ENCODE results near the gene GLO1.

GLO1 gene

DNA sequence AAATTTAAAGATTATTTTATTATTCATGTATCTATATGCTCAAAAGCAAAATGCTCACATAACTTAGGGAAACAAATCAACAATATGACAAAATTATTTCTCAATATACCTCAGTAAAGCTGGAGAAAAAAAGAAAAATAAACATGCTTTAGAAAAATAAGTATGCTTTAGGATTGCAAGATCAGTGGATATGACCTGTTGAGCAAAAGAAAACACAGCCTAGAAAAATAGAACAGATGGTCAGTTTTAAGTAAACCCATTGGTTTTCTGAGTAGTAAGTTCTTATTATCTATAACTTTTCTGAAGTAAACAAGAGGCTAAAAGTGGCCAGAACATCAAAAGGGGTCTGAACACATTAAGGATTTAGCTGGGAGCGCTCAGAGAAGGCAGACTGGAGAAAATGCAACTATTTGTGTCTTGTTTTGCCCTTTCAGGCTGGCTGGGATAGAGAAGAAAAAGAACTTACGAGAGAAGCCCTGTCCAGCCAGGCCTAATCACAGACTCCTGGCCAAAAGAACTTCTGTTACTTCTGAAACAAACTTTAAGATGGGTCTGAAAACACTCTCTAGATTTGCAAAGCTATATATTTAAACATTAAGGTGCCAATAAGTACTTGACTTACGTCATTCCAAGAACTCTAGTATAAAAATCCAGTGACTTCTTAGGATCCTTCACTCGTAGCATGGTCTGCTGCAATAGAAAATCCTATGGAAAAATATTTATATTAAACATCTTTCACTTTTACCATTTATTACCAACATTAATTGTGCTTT lies 16.5 kb downstream of the GLO1 start:
- no peak for DNase-seq (ENCODE audit: low read depth)
- in situ Hi-C loops (cut with HindIII; ENCODE audit: low sequenced_read_pairs), result no loop called here
- no peak overlapping the region for H3K4me3 ChIP-seq (ENCODE audit: low read depth, low read length)
- TF ChIP-seq, protein P1, sequence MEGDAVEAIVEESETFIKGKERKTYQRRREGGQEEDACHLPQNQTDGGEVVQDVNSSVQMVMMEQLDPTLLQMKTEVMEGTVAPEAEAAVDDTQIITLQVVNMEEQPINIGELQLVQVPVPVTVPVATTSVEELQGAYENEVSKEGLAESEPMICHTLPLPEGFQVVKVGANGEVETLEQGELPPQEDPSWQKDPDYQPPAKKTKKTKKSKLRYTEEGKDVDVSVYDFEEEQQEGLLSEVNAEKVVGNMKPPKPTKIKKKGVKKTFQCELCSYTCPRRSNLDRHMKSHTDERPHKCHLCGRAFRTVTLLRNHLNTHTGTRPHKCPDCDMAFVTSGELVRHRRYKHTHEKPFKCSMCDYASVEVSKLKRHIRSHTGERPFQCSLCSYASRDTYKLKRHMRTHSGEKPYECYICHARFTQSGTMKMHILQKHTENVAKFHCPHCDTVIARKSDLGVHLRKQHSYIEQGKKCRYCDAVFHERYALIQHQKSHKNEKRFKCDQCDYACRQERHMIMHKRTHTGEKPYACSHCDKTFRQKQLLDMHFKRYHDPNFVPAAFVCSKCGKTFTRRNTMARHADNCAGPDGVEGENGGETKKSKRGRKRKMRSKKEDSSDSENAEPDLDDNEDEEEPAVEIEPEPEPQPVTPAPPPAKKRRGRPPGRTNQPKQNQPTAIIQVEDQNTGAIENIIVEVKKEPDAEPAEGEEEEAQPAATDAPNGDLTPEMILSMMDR (IDR thresholded peaks at IDR 0.05; ENCODE audit: low read depth, low read length, missing control alignments), result no peak

DNA sequence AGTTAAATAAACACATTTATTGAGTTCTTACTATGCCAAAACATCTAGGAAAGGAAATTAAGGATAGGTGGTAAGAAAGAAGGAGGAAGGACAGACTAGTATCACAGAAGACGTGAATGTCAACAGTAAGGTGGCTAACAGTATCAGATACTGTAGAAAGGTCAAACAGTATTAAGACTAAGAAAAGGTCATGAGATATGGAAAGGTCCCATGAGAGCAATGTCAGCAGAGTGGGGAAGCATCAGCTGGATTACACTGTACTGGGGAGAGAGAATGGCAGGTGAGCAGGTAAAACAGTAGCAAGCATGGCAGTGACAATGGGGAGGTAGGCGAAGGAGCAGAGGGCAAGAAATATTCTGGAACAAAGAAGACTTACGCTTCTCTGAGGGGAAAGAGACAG lies 18.0 kb downstream of the GLO1 start:
- no peak for DNase-seq (ENCODE audit: low read depth)
- in situ Hi-C loops (cut with HindIII; ENCODE audit: low sequenced_read_pairs), result no loop called here

DNA sequence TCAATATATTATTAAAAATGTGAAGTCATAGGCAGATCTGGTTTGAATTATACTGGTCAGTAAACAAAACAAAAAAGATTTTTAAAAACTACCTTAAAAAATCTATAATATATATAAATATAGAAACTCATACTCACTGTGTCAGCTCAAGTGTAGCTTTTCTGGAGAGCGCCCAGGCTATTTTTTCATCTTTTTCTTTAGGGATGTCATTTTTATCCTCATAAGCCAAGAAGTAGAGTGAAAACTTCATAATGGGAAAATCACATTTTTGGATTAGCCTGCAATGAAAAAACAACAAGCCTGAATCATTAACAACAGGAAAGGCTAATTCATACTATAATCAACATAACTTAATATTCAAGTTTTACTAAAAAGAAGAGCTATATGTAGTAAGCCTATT lies 18.7 kb downstream of the GLO1 start:
- in situ Hi-C loops (cut with HindIII; ENCODE audit: low sequenced_read_pairs), result no loop called here
- H3K4me3 ChIP-seq (ENCODE audit: low read depth, low read length), result no peak overlapping the region
- TF ChIP-seq, protein P1 (IDR thresholded peaks at IDR 0.05; ENCODE audit: low read depth, low read length, missing control alignments), result no peak
- DNase-seq (ENCODE audit: low read depth), result no peak

More for the DNA sequence above, 18.0 kb downstream of the GLO1 start:
- TF ChIP-seq, protein P1 (IDR thresholded peaks at IDR 0.05; ENCODE audit: low read depth, low read length, missing control alignments), result no peak
- H3K4me3 ChIP-seq (ENCODE audit: low read depth, low read length), result no peak overlapping the region

DNA sequence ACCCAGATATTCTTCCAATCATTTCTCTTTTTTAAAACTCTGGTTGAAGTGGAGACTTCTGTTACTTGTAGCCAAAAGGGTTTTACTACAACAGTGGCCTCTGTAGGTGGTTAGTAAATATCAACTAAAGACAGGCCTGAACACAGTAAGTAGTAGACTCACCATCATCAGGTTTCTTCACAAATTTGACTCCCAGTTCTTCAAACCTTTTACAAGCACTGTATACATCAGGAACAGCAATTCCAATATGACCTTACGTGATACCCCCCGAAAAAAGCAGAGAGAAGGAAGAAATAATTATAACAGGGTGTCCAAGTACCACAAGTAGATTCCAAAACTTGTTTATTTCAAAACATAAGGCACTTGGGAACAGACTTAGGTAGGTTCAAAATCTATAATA lies 21.1 kb downstream of the GLO1 start:
- TF ChIP-seq, protein P1 (IDR thresholded peaks at IDR 0.05; ENCODE audit: low read depth, low read length, missing control alignments), result no peak
- in situ Hi-C loops (cut with HindIII; ENCODE audit: low sequenced_read_pairs), result no loop called here
- no peak overlapping the region for H3K4me3 ChIP-seq (ENCODE audit: low read depth, low read length)
- no peak for DNase-seq (ENCODE audit: low read depth)

DNA sequence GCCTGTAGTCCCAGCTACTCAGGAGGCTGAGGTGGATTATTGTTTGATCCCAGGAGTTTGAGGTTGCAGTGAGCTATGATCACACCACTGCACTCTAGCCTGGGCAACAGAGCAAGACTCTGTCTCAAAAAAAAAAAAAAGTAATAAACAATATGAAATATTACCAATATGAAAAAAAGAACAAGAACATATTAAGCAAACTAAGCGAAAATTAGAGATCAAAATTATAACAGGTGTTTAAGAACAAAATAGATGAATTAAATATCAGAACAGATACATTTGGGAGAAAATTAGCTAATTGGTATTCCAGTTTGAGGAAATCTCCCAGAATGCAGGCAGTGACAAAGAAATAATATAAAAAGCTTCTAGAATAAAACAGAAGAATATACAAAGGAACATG lies 23.3 kb downstream of the GLO1 start:
- no peak overlapping the region for H3K4me3 ChIP-seq (ENCODE audit: low read depth, low read length)
- DNase-seq (ENCODE audit: low read depth), result no peak
- in situ Hi-C loops (cut with HindIII; ENCODE audit: low sequenced_read_pairs), result no loop called here
- TF ChIP-seq, protein P1 (IDR thresholded peaks at IDR 0.05; ENCODE audit: low read depth, low read length, missing control alignments), result no peak

DNA sequence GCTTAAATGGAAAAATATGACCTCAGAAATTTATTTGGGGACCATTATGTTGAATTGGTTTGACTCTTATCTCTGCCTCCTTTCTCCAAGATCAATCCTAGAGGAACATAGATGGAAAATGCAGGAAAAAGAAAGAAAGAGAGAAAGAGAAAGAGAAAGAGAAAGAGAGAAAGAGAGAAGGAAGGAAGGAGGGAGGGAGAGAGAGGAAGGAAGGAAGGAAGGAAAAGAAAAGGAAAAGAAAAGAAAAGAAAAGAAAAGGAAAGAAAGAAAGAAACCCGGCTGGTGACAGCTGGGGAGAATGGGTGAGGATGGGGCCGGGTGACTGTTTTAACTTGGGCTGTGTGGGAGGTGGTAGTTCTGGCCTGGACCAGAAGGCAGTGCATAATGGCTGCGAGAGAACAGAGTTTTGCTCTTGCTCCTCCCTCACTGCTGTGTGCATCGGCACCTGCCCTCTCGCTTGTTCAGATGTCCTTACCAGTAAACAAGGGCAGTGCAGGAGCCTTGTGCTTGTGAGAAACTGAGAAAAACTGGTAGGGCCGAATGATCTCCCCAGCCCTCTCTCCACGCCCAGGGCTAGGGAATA lies 24.7 kb downstream of the GLO1 start:
- TF ChIP-seq, protein P1 (IDR thresholded peaks at IDR 0.05; ENCODE audit: low read depth, low read length, missing control alignments), result no peak
- in situ Hi-C loops (cut with HindIII; ENCODE audit: low sequenced_read_pairs), result no loop called here
- H3K4me3 ChIP-seq (ENCODE audit: low read depth, low read length), result no peak overlapping the region
- no peak for DNase-seq (ENCODE audit: low read depth)
